ENCODE measurements around the gene MUC5AC. TPM values are rescaled to one million over a fixed set of nuclear protein-coding genes. Genes with fewer than 3 reads are reported as not detected.

Gene MUC5AC
- total RNA-seq, 1 donor from 2014 or later, result not detected

- no peaks in the 10 kb centered on the region for H3K4me1 Mint-ChIP-seq (ENCODE audit: unreplicated experiment)
- peaks cover 2% of the 10 kb centered on the region for H3K27me3 Mint-ChIP-seq (ENCODE audit: unreplicated experiment)
- DNase-seq (ENCODE audit: low spot score), result no peak
- H3K4me3 Mint-ChIP-seq (ENCODE audit: unreplicated experiment), result no peak overlapping the region
- no peaks in the 10 kb centered on the region for H3K36me3 Mint-ChIP-seq (ENCODE audit: low read depth, unreplicated experiment)
- no peaks in the 10 kb centered on the region for H3K9me3 Mint-ChIP-seq (ENCODE audit: unreplicated experiment)
- no peak overlapping the region for H3K27ac Mint-ChIP-seq (ENCODE audit: unreplicated experiment)
- TF ChIP-seq CTCF (IDR thresholded peaks at IDR 0.05; ENCODE audit: unreplicated experiment), result no peak
These were observed 70.5 kb downstream of the MUC5AC start for GRCh38 chr11:1228101-1228821.

- Mint-ChIP-seq H3K4me3 (ENCODE audit: unreplicated experiment) (no peak overlapping the region), H3K4me1 (ENCODE audit: unreplicated experiment) (no peaks in the 10 kb centered on the region), H3K9me3 (ENCODE audit: unreplicated experiment) (no peaks in the 10 kb centered on the region), H3K36me3 (ENCODE audit: low read depth, unreplicated experiment) (no peaks in the 10 kb centered on the region), H3K27me3 (ENCODE audit: unreplicated experiment) (peaks cover 2% of the 10 kb centered on the region), H3K27ac (ENCODE audit: unreplicated experiment) (no peak overlapping the region)
- no peak for DNase-seq (ENCODE audit: low spot score)
- no peak for TF ChIP-seq CTCF (IDR thresholded peaks at IDR 0.05; ENCODE audit: unreplicated experiment)
These were observed 71.2 kb downstream of the MUC5AC start for GRCh38 chr11:1228921-1229451.

GRCh38 chr11:1229471-1230120 is 71.8 kb downstream of the MUC5AC start:
- H3K27me3 Mint-ChIP-seq (ENCODE audit: unreplicated experiment), result peaks cover 2% of the 10 kb centered on the region
- no peak overlapping the region for H3K27ac Mint-ChIP-seq (ENCODE audit: unreplicated experiment)
- H3K9me3 Mint-ChIP-seq (ENCODE audit: unreplicated experiment), result no peaks in the 10 kb centered on the region
- TF ChIP-seq CTCF (IDR thresholded peaks at IDR 0.05; ENCODE audit: unreplicated experiment), result no peak
- no peaks in the 10 kb centered on the region for H3K36me3 Mint-ChIP-seq (ENCODE audit: low read depth, unreplicated experiment)
- no peak overlapping the region for H3K4me3 Mint-ChIP-seq (ENCODE audit: unreplicated experiment)
- H3K4me1 Mint-ChIP-seq (ENCODE audit: unreplicated experiment), result no peaks in the 10 kb centered on the region
- DNase-seq (ENCODE audit: low spot score), result no peak

- DNase-seq (ENCODE audit: low spot score), result no peak
- Mint-ChIP-seq H3K36me3 (ENCODE audit: low read depth, unreplicated experiment) (no peaks in the 10 kb centered on the region), H3K4me1 (ENCODE audit: unreplicated experiment) (no peaks in the 10 kb centered on the region), H3K9me3 (ENCODE audit: unreplicated experiment) (no peaks in the 10 kb centered on the region), H3K27me3 (ENCODE audit: unreplicated experiment) (peaks cover 2% of the 10 kb centered on the region), H3K4me3 (ENCODE audit: unreplicated experiment) (no peak overlapping the region), H3K27ac (ENCODE audit: unreplicated experiment) (no peak overlapping the region)
- no peak for TF ChIP-seq CTCF (IDR thresholded peaks at IDR 0.05; ENCODE audit: unreplicated experiment)
These were observed 72.3 kb downstream of the MUC5AC start for GRCh38 chr11:1230121-1230455.
